Endodermal cell (in vitro differentiated cells): ENCODE data around the gene PRR35. TPM values are rescaled to one million over a fixed set of nuclear protein-coding genes. Genes with fewer than 3 reads are reported as not detected.

Source experiments
- DNase-seq: peaks from one replicate; pipeline ENCODE4 v3.0.0-alpha.2; 2017
- H3K27ac ChIP-seq: 2 replicates; pipeline ENCODE4 v1.5.1; 2013; ENCODE audit warnings: mild to moderate bottlenecking, low read depth, low read length, moderate library complexity
- H3K27me3 ChIP-seq: 2 replicates; pipeline ENCODE4 v1.6.1; 2013; ENCODE audit warnings: mild to moderate bottlenecking, low read length, moderate library complexity; ENCODE audit not compliant: insufficient read depth, control insufficient read depth, poor library complexity, severe bottlenecking
- H3K36me3 ChIP-seq: 2 replicates; pipeline ENCODE4 v1.7.0; 2013; ENCODE audit warnings: mild to moderate bottlenecking, low read length, moderate library complexity; ENCODE audit not compliant: control insufficient read depth, insufficient read depth
- H3K4me1 ChIP-seq: one replicate; pipeline ENCODE4 v1.7.0; 2013; ENCODE audit warnings: low read length; ENCODE audit not compliant: control insufficient read depth, insufficient read depth
- H3K4me3 ChIP-seq: 2 replicates; pipeline ENCODE4 v1.5.1; 2013; ENCODE audit warnings: mild to moderate bottlenecking, low read length, moderate library complexity
- H3K9ac ChIP-seq: 2 replicates; pipeline ENCODE4 v1.6.1; 2013; ENCODE audit warnings: mild to moderate bottlenecking, low read length, moderate library complexity; ENCODE audit not compliant: poor library complexity, severe bottlenecking; ENCODE audit errors: extremely low read depth
- H3K9me3 ChIP-seq: 2 replicates; pipeline ENCODE4 v1.6.1; 2013; ENCODE audit warnings: mild to moderate bottlenecking, low read length, moderate library complexity; ENCODE audit not compliant: control insufficient read depth
- H3K27ac Mint-ChIP-seq: 2 replicates; pipeline ENCODE4 v1.8.0; 2020; ENCODE audit warnings: mixed read lengths
- H3K27me3 Mint-ChIP-seq: 2 replicates; pipeline ENCODE4 v1.8.0; 2021; ENCODE audit warnings: mild to moderate bottlenecking, mixed read lengths; ENCODE audit not compliant: insufficient read depth
- H3K36me3 Mint-ChIP-seq: 2 replicates; pipeline ENCODE4 v1.8.0; 2020; ENCODE audit warnings: low read depth, mixed read lengths
- H3K4me1 Mint-ChIP-seq: 2 replicates; pipeline ENCODE4 v1.8.0; 2020; ENCODE audit warnings: mixed read lengths
- H3K4me3 Mint-ChIP-seq: 2 replicates; pipeline ENCODE4 v1.8.0; 2020; ENCODE audit warnings: mild to moderate bottlenecking, moderate library complexity, mixed read lengths
- H3K9me3 Mint-ChIP-seq: 2 replicates; pipeline ENCODE4 v1.8.0; 2020; ENCODE audit warnings: mild to moderate bottlenecking, mixed read lengths
- WGBS, 2 experiments: methylation state at CpG; one replicate each; pipeline versions ENCODE4 v1.1.5 to v1.1.7; 2013; ENCODE audit warnings: missing lambda C conversion rate in 2 of 2, mixed read lengths in 1 of 2; ENCODE audit not compliant: insufficient coverage in 1 of 2, insufficient read length in 1 of 2; 5-methylcytosine and 5-hydroxymethylcytosine counted together
- total RNA-seq, 2 donors: library from RNA; stranded (reverse); fragmentation: NEBNext Ultra II Directional in 1 of 2; extraction: Animal tissue kit (Norgen Biotek cat#: 25700) in 1 of 2; gene quantifications; 2 replicates in 1 of 2; 3 replicates in 1 of 2; pipeline ENCODE4 v1.2.1, GENCODE V29; 2021
- TF ChIP-seq, protein P1 (sequence below): fragments of 200-600 bp; sonication (generic); conservative IDR thresholded peaks from 2 replicates; pipeline ENCODE4 v1.5.0; 2021; ENCODE audit warnings: antibody characterized with exemption, mild to moderate bottlenecking

PRR35 gene
- total RNA-seq, 2 donors from 2014 or later: 0.29 to 0.62 TPM

DNA sequence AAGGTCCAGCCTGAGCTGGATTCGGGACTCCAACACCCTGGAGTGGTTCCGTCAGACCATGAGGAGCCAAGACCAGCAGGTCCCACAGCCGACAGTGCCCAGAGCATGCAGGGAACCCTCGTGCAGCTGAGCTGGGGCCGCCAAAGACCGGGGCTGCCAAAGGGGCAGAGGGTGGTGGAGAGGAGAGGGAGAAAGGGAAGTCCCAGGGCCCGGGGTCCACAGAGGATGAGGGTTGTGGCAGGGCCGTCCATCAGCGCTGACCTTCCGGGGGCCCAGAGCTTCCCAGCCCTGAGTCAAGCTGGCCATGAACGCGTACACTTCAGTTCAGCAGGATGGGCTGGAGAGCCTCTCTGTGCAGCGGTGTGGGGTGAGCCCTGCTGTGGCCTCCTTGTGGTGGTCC, 39.3 kb upstream of the PRR35 start:
- H3K4me3 ChIP-seq: no peak overlapping the region
- peaks cover 4% of the 10 kb centered on the region for H3K4me1 Mint-ChIP-seq
- H3K36me3 ChIP-seq: peaks cover 13% of the 10 kb centered on the region
- H3K27ac Mint-ChIP-seq: no peak overlapping the region
- H3K9me3 ChIP-seq: no peaks in the 10 kb centered on the region
- no peak overlapping the region for H3K4me3 Mint-ChIP-seq
- peaks cover under 1% of the 10 kb centered on the region for H3K4me1 ChIP-seq
- H3K27ac ChIP-seq: no peak overlapping the region
- no peak overlapping the region for H3K9ac ChIP-seq
- TF ChIP-seq, protein P1, sequence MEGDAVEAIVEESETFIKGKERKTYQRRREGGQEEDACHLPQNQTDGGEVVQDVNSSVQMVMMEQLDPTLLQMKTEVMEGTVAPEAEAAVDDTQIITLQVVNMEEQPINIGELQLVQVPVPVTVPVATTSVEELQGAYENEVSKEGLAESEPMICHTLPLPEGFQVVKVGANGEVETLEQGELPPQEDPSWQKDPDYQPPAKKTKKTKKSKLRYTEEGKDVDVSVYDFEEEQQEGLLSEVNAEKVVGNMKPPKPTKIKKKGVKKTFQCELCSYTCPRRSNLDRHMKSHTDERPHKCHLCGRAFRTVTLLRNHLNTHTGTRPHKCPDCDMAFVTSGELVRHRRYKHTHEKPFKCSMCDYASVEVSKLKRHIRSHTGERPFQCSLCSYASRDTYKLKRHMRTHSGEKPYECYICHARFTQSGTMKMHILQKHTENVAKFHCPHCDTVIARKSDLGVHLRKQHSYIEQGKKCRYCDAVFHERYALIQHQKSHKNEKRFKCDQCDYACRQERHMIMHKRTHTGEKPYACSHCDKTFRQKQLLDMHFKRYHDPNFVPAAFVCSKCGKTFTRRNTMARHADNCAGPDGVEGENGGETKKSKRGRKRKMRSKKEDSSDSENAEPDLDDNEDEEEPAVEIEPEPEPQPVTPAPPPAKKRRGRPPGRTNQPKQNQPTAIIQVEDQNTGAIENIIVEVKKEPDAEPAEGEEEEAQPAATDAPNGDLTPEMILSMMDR: no peak
- peaks cover 15% of the 10 kb centered on the region for H3K36me3 Mint-ChIP-seq
- H3K27me3 Mint-ChIP-seq: no peaks in the 10 kb centered on the region
- 91 to 94% methylated on average over 7 to 13 of the region's 13 CpGs for WGBS, 2 experiments
- H3K27me3 ChIP-seq: no peaks in the 10 kb centered on the region
- DNase-seq: no peak
- H3K9me3 Mint-ChIP-seq: no peaks in the 10 kb centered on the region

DNA sequence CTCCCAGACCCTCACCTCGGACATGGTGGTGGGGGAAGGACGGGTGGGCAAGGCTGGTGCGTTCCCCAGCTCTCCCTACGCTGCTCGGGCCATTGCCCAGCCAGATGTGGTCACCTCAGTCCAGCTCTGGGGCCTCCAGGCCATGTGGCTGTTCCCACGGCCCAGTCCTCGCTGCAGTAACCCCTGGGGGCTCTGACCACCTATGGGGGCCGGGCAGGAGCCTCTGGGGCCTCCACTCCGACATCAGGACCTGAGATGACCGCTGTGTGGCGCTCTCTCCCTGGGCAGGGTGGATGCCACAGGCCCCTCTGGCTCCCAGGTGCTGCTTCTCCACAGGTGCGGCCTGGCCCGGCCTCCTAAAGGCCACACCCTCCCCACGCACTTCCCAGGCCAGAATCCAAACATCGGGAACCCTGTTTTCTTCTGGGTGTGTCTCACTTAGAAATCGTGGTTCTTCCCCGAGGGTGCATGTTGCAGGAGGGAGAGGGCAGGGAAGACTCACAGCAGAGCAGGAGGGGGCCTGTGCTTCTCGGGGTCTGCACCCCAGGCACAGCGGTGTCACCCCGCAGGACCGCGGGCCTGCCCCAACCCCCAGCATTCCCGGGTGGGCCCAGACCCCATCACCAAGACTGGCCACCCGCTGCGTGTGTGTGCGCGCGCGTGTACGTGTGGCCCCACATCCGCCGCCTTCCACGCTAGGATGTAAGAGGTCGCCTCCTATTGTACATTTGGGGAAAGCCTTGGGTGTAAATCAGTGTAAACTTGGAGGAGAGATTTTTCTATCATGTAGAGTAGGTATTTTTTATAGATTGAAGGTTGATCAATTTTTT, 38.6 kb upstream of the PRR35 start:
- H3K36me3 Mint-ChIP-seq: peaks cover 10% of the 10 kb centered on the region
- no peak overlapping the region for H3K9ac ChIP-seq
- H3K4me3 Mint-ChIP-seq: no peak overlapping the region
- WGBS, 2 experiments: 88% methylated on average over 21 to 34 of the region's 34 CpGs
- peaks cover 6% of the 10 kb centered on the region for H3K4me1 Mint-ChIP-seq
- H3K27me3 ChIP-seq: no peaks in the 10 kb centered on the region
- no peak overlapping the region for H3K4me3 ChIP-seq
- H3K27ac Mint-ChIP-seq: no peak overlapping the region
- DNase-seq: peak; percentile 89
- H3K9me3 ChIP-seq: no peaks in the 10 kb centered on the region
- H3K27ac ChIP-seq: no peak overlapping the region
- H3K4me1 ChIP-seq: peaks cover 7% of the 10 kb centered on the region
- TF ChIP-seq, protein P1: peak; percentile 74
- H3K36me3 ChIP-seq: peaks cover 8% of the 10 kb centered on the region
- no peaks in the 10 kb centered on the region for H3K9me3 Mint-ChIP-seq
- no peaks in the 10 kb centered on the region for H3K27me3 Mint-ChIP-seq

DNA sequence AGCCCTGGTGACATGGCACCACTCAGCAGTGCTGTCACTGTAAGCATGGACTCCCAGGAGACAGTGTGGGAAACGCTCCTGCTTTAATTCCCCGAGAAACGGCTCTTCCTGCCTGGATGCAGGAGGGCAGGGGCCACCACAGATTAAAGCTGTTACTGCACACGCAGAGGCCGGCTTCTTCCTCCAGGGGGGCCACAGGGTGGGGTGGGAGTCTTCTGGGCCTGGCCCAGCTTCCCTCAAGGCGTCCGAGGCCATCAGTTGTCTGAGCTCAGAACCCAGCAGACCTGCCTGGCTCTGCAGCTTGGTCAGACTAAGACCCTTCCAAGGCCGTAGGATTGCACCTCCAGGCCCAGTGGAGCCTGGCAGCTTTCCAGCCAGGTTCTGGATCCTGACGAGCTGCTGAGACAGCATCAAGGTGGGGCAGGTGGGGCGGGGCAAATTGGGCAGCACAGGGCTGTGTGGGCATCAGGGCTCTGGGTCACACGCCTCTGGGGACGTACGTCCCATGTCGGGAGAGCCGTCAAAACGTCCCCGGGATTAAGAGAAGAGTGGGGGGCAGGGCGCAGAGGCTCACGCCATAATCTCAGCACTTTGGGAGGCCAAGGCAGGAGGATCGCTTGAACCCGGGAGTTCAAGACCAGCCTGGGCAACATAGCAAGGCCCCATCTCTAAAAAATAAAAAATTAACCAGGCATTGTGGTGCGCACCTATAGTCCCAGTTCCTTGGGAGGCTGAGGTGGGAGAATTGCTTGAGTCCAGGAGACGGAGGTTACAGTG, 37.7 kb upstream of the PRR35 start:
- H3K27me3 ChIP-seq: no peaks in the 10 kb centered on the region
- Mint-ChIP-seq H3K4me1 (peaks cover 7% of the 10 kb centered on the region), H3K27ac (no peak overlapping the region), H3K9me3 (no peaks in the 10 kb centered on the region), H3K27me3 (no peaks in the 10 kb centered on the region), H3K4me3 (no peak overlapping the region), H3K36me3 (peaks cover 6% of the 10 kb centered on the region)
- H3K4me1 ChIP-seq: peaks cover 7% of the 10 kb centered on the region
- TF ChIP-seq, protein P1: no peak
- no peak overlapping the region for H3K27ac ChIP-seq
- 90 to 94% methylated on average over 21 to 23 of the region's 23 CpGs for WGBS, 2 experiments
- DNase-seq: peak; percentile 43
- no peaks in the 10 kb centered on the region for H3K9me3 ChIP-seq
- no peak overlapping the region for H3K4me3 ChIP-seq
- H3K36me3 ChIP-seq: peaks cover 8% of the 10 kb centered on the region
- H3K9ac ChIP-seq: no peak overlapping the region
